Neural progenitor cell (in vitro differentiated cells): ENCODE results near the gene LRRTM1.

ENCODE experiments used
- CTCF ChIP-seq: fragments of 200-600 bp; sonication (generic); IDR thresholded peaks from 2 replicates; pipeline ENCODE4 v1.5.1; 2017; ENCODE audit warnings: antibody characterized with exemption, mild to moderate bottlenecking
- EZH2 ChIP-seq: fragments of 200-600 bp; sonication (generic); IDR thresholded peaks from 2 replicates; pipeline ENCODE4 v1.6.1; 2017; ENCODE audit warnings: antibody characterized with exemption, mild to moderate bottlenecking, moderate library complexity

- TF ChIP-seq CTCF: no peak
- no peak for TF ChIP-seq EZH2
Measured at GRCh38 chr2:80259292-80259691, 45.3 kb downstream of the LRRTM1 start.
